Esophagus squamous epithelium (tissue), 4 donors: ENCODE measurements around the gene PSME3.

Experiments used
- POLR2A ChIP-seq, 4 donors: fragments of 450-650 bp; IDR thresholded peaks; one replicate each; pipeline ENCODE4 v1.6.1; 2017; ENCODE audit warnings: antibody characterized with exemption in 4 of 4, mild to moderate bottlenecking in 4 of 4, moderate library complexity in 3 of 4
- TF ChIP-seq, protein P1 (sequence below), 6 experiments: fragments of 450-650 bp in 4 of 6; fragments of 200-600 bp in 2 of 6; sonication (generic) in 2 of 6; IDR thresholded peaks; one replicate each; pipeline ENCODE4 v1.5.1; 2016 to 2019; ENCODE audit warnings: antibody characterized with exemption in 6 of 6, mild to moderate bottlenecking in 4 of 6, moderate library complexity in 4 of 6

DNA sequence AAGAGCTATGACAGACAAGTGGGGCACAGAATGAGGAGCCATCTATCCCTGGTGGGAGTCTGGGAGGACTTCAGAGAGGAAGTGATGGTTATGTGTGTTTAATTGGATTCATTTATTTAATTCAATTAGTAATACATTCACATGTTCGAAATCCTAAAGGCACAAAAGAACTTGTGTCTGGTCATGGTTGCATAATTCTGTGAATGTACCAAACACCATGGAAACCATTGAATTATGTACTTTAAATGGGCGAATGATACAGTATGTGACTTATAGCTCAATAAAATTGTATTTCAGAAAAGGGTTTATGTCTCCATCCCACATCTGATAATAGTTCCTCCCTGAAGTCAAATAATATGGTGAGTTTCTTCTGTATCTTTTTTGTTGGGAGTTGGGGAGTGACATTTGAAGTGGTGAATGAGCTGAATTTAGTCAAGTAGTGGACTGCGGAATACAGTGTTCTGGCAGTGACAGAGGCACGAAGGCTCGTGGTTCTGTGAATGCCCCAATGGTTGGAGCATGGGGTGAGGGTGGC is 47.6 kb downstream of the PSME3 start:
- TF ChIP-seq POLR2A (IDR thresholded peaks at IDR 0.05): no peak
- TF ChIP-seq, protein P1, sequence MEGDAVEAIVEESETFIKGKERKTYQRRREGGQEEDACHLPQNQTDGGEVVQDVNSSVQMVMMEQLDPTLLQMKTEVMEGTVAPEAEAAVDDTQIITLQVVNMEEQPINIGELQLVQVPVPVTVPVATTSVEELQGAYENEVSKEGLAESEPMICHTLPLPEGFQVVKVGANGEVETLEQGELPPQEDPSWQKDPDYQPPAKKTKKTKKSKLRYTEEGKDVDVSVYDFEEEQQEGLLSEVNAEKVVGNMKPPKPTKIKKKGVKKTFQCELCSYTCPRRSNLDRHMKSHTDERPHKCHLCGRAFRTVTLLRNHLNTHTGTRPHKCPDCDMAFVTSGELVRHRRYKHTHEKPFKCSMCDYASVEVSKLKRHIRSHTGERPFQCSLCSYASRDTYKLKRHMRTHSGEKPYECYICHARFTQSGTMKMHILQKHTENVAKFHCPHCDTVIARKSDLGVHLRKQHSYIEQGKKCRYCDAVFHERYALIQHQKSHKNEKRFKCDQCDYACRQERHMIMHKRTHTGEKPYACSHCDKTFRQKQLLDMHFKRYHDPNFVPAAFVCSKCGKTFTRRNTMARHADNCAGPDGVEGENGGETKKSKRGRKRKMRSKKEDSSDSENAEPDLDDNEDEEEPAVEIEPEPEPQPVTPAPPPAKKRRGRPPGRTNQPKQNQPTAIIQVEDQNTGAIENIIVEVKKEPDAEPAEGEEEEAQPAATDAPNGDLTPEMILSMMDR (IDR thresholded peaks at IDR 0.05): no peak
